GM19023 (cell line): ENCODE measurements around the gene CLK2.
"Not testable (repeated sequence)": the region's sequence is repeated elsewhere in the genome, so short reads cannot be mapped to it uniquely, and the experiment has no call there.

Experiments used
- ATAC-seq: cut with Tn5 transposase; IDR thresholded peaks from one replicate; pipeline ENCODE4 v1.9.1; 2021; ENCODE audit warnings: mild to moderate bottlenecking, moderate library complexity; ENCODE audit not compliant: unreplicated experiment

Gene CLK2

GRCh38 chr1:155269381-155269780 lies 3.9 kb downstream of the CLK2 start:
- ATAC-seq, result no peak

GRCh38 chr1:155268630-155269029 lies 4.7 kb downstream of the CLK2 start:
- ATAC-seq, result no peak

- ATAC-seq, result no peak
Measured at GRCh38 chr1:155267373-155267772, 5.9 kb downstream of the CLK2 start.

GRCh38 chr1:155266553-155266952 lies 6.8 kb downstream of the CLK2 start:
- ATAC-seq, result no peak

- ATAC-seq, result no peak
Measured at GRCh38 chr1:155263067-155263466, 10.2 kb downstream of the CLK2 start.

GRCh38 chr1:155261852-155262673 lies 11.2 kb downstream of the CLK2 start, which contains the start of gene SCAMP3:
Gene SCAMP3 (minus strand): TSS chr1:155262360. CDS start chr1:155262151, 209 bp downstream.
- peak; percentile 94 for ATAC-seq

GRCh38 chr1:155261493-155261851 lies 11.8 kb downstream of the CLK2 start:
- no peak for ATAC-seq

- ATAC-seq, result no peak
Measured at GRCh38 chr1:155260276-155260675, 13.0 kb downstream of the CLK2 start.

GRCh38 chr1:155256058-155256852 lies 17.0 kb downstream of the CLK2 start:
- ATAC-seq, result no peak

- ATAC-seq, result peak; percentile 60
Measured at GRCh38 chr1:155255243-155256007, 17.9 kb downstream of the CLK2 start, which contains the start of gene ENTREP3. Gene ENTREP3 (minus strand): TSS chr1:155255483. CDS start chr1:155254877, 606 bp downstream.

GRCh38 chr1:155254714-155255242 lies 18.5 kb downstream of the CLK2 start:
- no peak for ATAC-seq

GRCh38 chr1:155254228-155254713 lies 19.0 kb downstream of the CLK2 start:
- no peak for ATAC-seq

- ATAC-seq, result no peak
Measured at GRCh38 chr1:155253797-155254196, 19.5 kb downstream of the CLK2 start.

GRCh38 chr1:155253208-155253607 lies 20.1 kb downstream of the CLK2 start:
- ATAC-seq, result no peak

- no peak for ATAC-seq
Measured at GRCh38 chr1:155251566-155251965, 21.7 kb downstream of the CLK2 start.

- ATAC-seq, result peak; percentile 79
Measured at GRCh38 chr1:155250633-155251449, 22.5 kb downstream of the CLK2 start.

- peak; percentile 14 for ATAC-seq
Measured at GRCh38 chr1:155250246-155250632, 23.1 kb downstream of the CLK2 start.

- ATAC-seq, result no peak
Measured at GRCh38 chr1:155247667-155248553, 25.4 kb downstream of the CLK2 start.

GRCh38 chr1:155246796-155247195 lies 26.5 kb downstream of the CLK2 start:
- ATAC-seq, result not testable (repeated sequence)
